Smooth muscle cell (in vitro differentiated cells): ENCODE results near the gene PPP1R12A. TPM values are rescaled to one million over a fixed set of nuclear protein-coding genes. Genes with fewer than 3 reads are reported as not detected.

Source experiments
- DNase-seq: peaks from one replicate; lab custom pipeline; 2025; ENCODE audit not compliant: unreplicated experiment; lab: John Stamatoyannopoulos, UW
- H2AFZ ChIP-seq: fragments of 200-600 bp; sonication (generic); 2 replicates; pipeline ENCODE4 v1.6.0; 2016; ENCODE audit warnings: antibody characterized with exemption, low read depth, mild to moderate bottlenecking
- H3F3A ChIP-seq: fragments of 200-600 bp; sonication (generic); 2 replicates; pipeline ENCODE4 v1.6.0; 2017; ENCODE audit warnings: antibody characterized with exemption, low read depth
- H3K27ac ChIP-seq: fragments of 200-600 bp; sonication (generic); 2 replicates; pipeline ENCODE4 v1.5.1; 2016; ENCODE audit warnings: low read depth, mild to moderate bottlenecking
- H3K27me3 ChIP-seq: fragments of 200-600 bp; sonication (generic); 2 replicates; pipeline ENCODE4 v1.6.1; 2016; ENCODE audit warnings: low read depth, mild to moderate bottlenecking
- H3K36me3 ChIP-seq: fragments of 200-600 bp; sonication (generic); 2 replicates; pipeline ENCODE4 v1.5.1; 2016; ENCODE audit warnings: low read depth
- H3K4me1 ChIP-seq: fragments of 200-600 bp; sonication (generic); 2 replicates; pipeline ENCODE4 v1.5.1; 2016; ENCODE audit warnings: low read depth
- H3K4me2 ChIP-seq: fragments of 200-600 bp; sonication (generic); 2 replicates; pipeline ENCODE4 v1.6.0; 2016; ENCODE audit warnings: mild to moderate bottlenecking
- H3K4me3 ChIP-seq: fragments of 200-600 bp; sonication (generic); 2 replicates; pipeline ENCODE4 v1.5.1; 2016; ENCODE audit warnings: mild to moderate bottlenecking
- H3K79me2 ChIP-seq: fragments of 200-600 bp; sonication (generic); 2 replicates; pipeline ENCODE4 v1.6.0; 2016; ENCODE audit warnings: low read depth, mild to moderate bottlenecking
- H3K9ac ChIP-seq: fragments of 200-600 bp; sonication (generic); 2 replicates; pipeline ENCODE4 v1.6.0; 2016; ENCODE audit warnings: low read depth
- H3K9me3 ChIP-seq: fragments of 200-600 bp; sonication (generic); replicated peaks from 2 replicates; pipeline ENCODE4 v1.5.1; 2016; ENCODE audit warnings: low read depth
- H4K20me1 ChIP-seq: fragments of 200-600 bp; sonication (generic); 2 replicates; pipeline ENCODE4 v1.6.0; 2016; ENCODE audit warnings: low read depth
- WGBS: methylation state at CpG from one replicate; pipeline ENCODE4 v1.1.7; 2016; ENCODE audit warnings: low lambda C conversion rate; 5-methylcytosine and 5-hydroxymethylcytosine counted together
- polyA plus RNA-seq: library from polyadenylated mRNA; unstranded; fragments of >200 nt; fragmentation: Nextera tagmentation; extraction: Ambion mirVana; gene quantifications from 2 replicates; pipeline ENCODE4 v1.2.1, GENCODE V29; 2016
- total RNA-seq: library from RNA; depleted of rRNA; stranded (reverse); fragments of >200 nt; gene quantifications from 2 replicates; pipeline ENCODE4 v1.2.3, GENCODE V29; 2014
- TF ChIP-seq, protein P1 (sequence below): fragments of 200-600 bp; sonication (generic); IDR thresholded peaks from 2 replicates; pipeline ENCODE4 v1.5.1; 2017; ENCODE audit warnings: borderline replicate concordance, mild to moderate bottlenecking, antibody characterized with exemption; ENCODE audit not compliant: insufficient read depth, poor library complexity, severe bottlenecking

Gene PPP1R12A
- total and polyA plus RNA-seq, 2 experiments from 2014 or later, result 98.7 to 102 TPM

DNA sequence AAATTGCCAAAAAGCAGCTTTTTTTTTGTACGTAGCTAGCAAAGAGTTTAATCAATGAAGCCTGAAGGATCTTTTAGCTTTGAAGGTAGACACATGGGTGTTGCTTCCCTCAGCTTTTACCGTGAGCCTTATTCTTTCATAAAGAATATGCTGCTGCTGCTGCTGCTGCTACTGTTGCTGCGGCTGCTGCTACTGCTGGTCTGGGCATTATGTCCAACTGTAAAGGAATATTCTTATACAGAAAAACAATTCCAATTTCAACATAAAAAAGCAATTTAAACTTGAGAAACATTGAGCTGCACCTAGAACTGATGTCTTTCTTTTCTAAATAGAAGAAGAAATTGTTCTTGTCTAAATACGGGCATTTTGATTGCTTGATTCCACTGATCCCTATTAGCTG, 38.9 kb upstream of the PPP1R12A start:
- TF ChIP-seq, protein P1, sequence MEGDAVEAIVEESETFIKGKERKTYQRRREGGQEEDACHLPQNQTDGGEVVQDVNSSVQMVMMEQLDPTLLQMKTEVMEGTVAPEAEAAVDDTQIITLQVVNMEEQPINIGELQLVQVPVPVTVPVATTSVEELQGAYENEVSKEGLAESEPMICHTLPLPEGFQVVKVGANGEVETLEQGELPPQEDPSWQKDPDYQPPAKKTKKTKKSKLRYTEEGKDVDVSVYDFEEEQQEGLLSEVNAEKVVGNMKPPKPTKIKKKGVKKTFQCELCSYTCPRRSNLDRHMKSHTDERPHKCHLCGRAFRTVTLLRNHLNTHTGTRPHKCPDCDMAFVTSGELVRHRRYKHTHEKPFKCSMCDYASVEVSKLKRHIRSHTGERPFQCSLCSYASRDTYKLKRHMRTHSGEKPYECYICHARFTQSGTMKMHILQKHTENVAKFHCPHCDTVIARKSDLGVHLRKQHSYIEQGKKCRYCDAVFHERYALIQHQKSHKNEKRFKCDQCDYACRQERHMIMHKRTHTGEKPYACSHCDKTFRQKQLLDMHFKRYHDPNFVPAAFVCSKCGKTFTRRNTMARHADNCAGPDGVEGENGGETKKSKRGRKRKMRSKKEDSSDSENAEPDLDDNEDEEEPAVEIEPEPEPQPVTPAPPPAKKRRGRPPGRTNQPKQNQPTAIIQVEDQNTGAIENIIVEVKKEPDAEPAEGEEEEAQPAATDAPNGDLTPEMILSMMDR, result no peak
- Histone ChIP-seq H3K9me3 (no peaks in the 10 kb centered on the region), H3K4me1 (no peaks in the 10 kb centered on the region), H3K4me2 (no peak overlapping the region), H3K36me3 (no peaks in the 10 kb centered on the region), H3K9ac (no peak overlapping the region), H4K20me1 (no peaks in the 10 kb centered on the region), H3K27ac (no peak overlapping the region), H3K27me3 (no peaks in the 10 kb centered on the region), H2AFZ (no peak overlapping the region), H3K4me3 (no peak overlapping the region), H3K79me2 (no peaks in the 10 kb centered on the region), H3F3A (no peaks in the 10 kb centered on the region)
- no peak for DNase-seq
- 93% methylated on average over 4 of the region's 4 CpGs for WGBS

DNA sequence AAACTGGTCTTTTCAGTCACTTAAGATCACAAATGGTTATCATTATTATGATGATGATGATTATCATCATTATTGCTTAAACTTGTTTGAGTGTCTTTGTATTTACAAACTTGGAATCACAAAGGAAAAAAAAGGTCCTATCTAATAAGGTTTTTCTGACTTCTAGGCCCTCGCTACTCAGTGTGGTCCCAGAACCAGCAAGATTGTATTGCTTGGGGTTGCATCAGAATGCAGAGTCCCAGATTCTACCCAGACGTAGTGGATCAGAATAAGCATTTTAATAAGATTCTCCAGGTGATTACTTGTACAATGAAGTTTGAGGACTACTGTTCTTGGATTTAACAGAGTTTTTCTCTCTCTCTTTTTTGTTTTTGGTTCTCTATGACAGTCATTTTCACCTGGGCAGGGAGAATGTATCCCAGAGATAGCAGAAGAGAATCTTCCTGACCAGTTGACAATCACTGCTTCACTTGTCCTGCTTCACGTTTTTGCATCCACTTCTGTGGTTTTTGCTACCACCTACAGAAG, 29.3 kb upstream of the PPP1R12A start:
- H3K4me1 ChIP-seq, result no peaks in the 10 kb centered on the region

DNA sequence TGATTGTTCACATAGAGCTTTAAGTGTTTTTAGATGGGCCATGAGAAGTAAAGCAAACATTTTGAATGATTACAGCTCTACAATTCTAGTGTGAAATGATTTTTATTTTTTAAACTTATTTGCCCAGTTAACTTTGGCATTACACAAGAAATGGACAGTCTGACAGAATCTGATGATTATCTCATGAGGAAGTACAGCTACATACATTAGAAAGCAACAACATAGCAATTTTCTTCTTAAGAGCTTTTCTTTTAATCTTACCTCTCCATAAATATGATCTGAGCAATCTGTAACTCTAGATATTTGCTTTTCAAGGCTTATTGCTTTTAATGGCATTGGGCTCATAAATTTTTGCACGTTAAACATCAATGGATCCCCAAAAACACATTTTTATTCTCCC, 26.5 kb upstream of the PPP1R12A start:
- H3K4me1 ChIP-seq, result no peaks in the 10 kb centered on the region
- no peak overlapping the region for H2AFZ ChIP-seq
- no peak overlapping the region for H3K27ac ChIP-seq
- no peak for DNase-seq
- H3K9me3 ChIP-seq, result no peaks in the 10 kb centered on the region
- H3F3A ChIP-seq, result no peaks in the 10 kb centered on the region
- H3K4me2 ChIP-seq, result no peak overlapping the region
- 51% methylated on average over 1 of the region's 1 CpG for WGBS
- no peaks in the 10 kb centered on the region for H3K79me2 ChIP-seq
- no peaks in the 10 kb centered on the region for H3K36me3 ChIP-seq
- TF ChIP-seq, protein P1, result no peak
- no peak overlapping the region for H3K4me3 ChIP-seq
- H3K9ac ChIP-seq, result no peak overlapping the region
- no peaks in the 10 kb centered on the region for H3K27me3 ChIP-seq
- H4K20me1 ChIP-seq, result no peaks in the 10 kb centered on the region

More for the DNA sequence above, 29.3 kb upstream of the PPP1R12A start:
- H3K36me3 ChIP-seq, result no peaks in the 10 kb centered on the region
- TF ChIP-seq, protein P1, result no peak
- H3K4me3 ChIP-seq, result no peak overlapping the region
- no peak overlapping the region for H3K4me2 ChIP-seq
- no peaks in the 10 kb centered on the region for H3K27me3 ChIP-seq
- H4K20me1 ChIP-seq, result no peaks in the 10 kb centered on the region
- H3K9ac ChIP-seq, result no peak overlapping the region
- no peak for DNase-seq
- H3K79me2 ChIP-seq, result no peaks in the 10 kb centered on the region
- no peak overlapping the region for H3K27ac ChIP-seq
- H3F3A ChIP-seq, result no peaks in the 10 kb centered on the region
- H3K9me3 ChIP-seq, result no peaks in the 10 kb centered on the region
- WGBS, result 55% methylated on average over 3 of the region's 3 CpGs
- H2AFZ ChIP-seq, result no peak overlapping the region

DNA sequence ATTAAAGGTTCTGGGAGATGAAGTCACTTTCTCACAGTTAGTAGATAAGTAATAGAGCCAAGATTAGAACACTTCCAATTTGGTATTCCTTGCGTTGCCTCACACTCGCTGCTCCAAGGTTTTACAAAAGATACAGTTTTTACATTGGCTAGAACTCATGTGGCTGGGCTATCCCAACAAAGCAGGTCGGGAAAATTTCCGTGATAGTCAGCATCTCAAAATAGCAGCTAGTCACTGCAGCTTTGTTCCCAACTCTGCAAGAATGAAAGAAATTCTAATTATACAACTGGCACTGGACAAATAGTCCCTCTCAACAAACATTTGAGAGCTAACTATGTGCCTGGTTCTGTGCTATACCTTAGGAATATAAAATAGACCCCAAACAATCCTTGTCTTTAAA, 24.6 kb upstream of the PPP1R12A start:
- 83% methylated on average over 4 of the region's 4 CpGs for WGBS
- peaks cover 4% of the 10 kb centered on the region for H3K36me3 ChIP-seq
- H3K79me2 ChIP-seq, result no peaks in the 10 kb centered on the region
- H3K9me3 ChIP-seq, result no peaks in the 10 kb centered on the region
- TF ChIP-seq, protein P1, result no peak
- no peak overlapping the region for H3K27ac ChIP-seq
- H2AFZ ChIP-seq, result no peak overlapping the region
- H3K4me1 ChIP-seq, result no peaks in the 10 kb centered on the region
- no peaks in the 10 kb centered on the region for H3K27me3 ChIP-seq
- no peaks in the 10 kb centered on the region for H4K20me1 ChIP-seq
- H3K4me2 ChIP-seq, result no peak overlapping the region
- H3F3A ChIP-seq, result no peaks in the 10 kb centered on the region
- H3K9ac ChIP-seq, result no peak overlapping the region
- DNase-seq, result no peak
- H3K4me3 ChIP-seq, result no peak overlapping the region
